ENCODE measurements around the gene SORBS1. TPM values are rescaled to one million over a fixed set of nuclear protein-coding genes. Genes with fewer than 3 reads are reported as not detected.

SORBS1 gene
- total RNA-seq, 1 experiment from 2014 or later, result 39.9 TPM

GRCh38 chr10:95480901-95481491, 80.2 kb downstream of the SORBS1 start (continued):
- TF ChIP-seq ZNF425 (CRISPR knock-in tag; conservative IDR thresholded peaks at IDR 0.05) (no peak), PRRX2 (CRISPR knock-in tag; IDR thresholded peaks at IDR 0.05) (no peak), ZBTB43 (CRISPR knock-in tag; IDR thresholded peaks at IDR 0.05) (no peak), FOXP4 (CRISPR knock-in tag; IDR thresholded peaks at IDR 0.05) (no peak), NFATC4 (CRISPR knock-in tag; IDR thresholded peaks at IDR 0.05) (no peak)

- Mint-ChIP-seq H3K27ac (peak overlapping the region; percentile 81), H3K4me3 (no peak overlapping the region), H3K36me3 (peaks cover 9% of the 10 kb centered on the region; the same call in 1 of the 2 replicates), H3K27me3 (ENCODE audit: low read depth) (no peaks in the 10 kb centered on the region), H3K4me1 (peaks cover 56% of the 10 kb centered on the region), H3K9me3 (0 out of 2 replicates have a peak, but pooled peaks cover 5% of the 10 kb centered on the region)
- ChIA-PET POLR2A (interaction anchor here (0.5 to 0.6 kb wide), 2 partner anchors 90 to 1345 kb away, joined by 3 to 9 read pairs; no protein-coding TSS in a partner anchor), CTCF (interaction anchor here (1.2 to 2.9 kb wide), 6 partner anchors 9 to 121 kb away, joined by 4 to 7 read pairs (median 6); no protein-coding TSS in a partner anchor)
- ATAC-seq, result peak; percentile 26; the same call in 1 of the 2 replicates
- DNase-seq (ENCODE audit: low spot score), result no peak
- TF ChIP-seq AR (CRISPR knock-in tag; IDR thresholded peaks at IDR 0.05) (no peak), TP53 (CRISPR knock-in tag; IDR thresholded peaks at IDR 0.05) (no peak), TCF7 (CRISPR knock-in tag; IDR thresholded peaks at IDR 0.05; ENCODE audit: low read depth) (no peak), ZBTB21 (CRISPR knock-in tag; IDR thresholded peaks at IDR 0.05; ENCODE audit: borderline replicate concordance) (no peak), PREB (CRISPR knock-in tag; IDR thresholded peaks at IDR 0.05; ENCODE audit: borderline replicate concordance) (no peak), ZBTB43 (CRISPR knock-in tag; IDR thresholded peaks at IDR 0.05) (no peak), RELA (CRISPR knock-in tag; IDR thresholded peaks at IDR 0.05; ENCODE audit: borderline replicate concordance) (no peak), USF1 (CRISPR knock-in tag; IDR thresholded peaks at IDR 0.05) (no peak), HMGXB4 (CRISPR knock-in tag; IDR thresholded peaks at IDR 0.05) (no peak), ESRRA (CRISPR knock-in tag; IDR thresholded peaks at IDR 0.05; ENCODE audit: borderline replicate concordance) (no peak), NR1H2 (CRISPR knock-in tag; IDR thresholded peaks at IDR 0.05) (no peak), RORB (CRISPR knock-in tag; IDR thresholded peaks at IDR 0.05) (no peak), ELF4 (CRISPR knock-in tag; IDR thresholded peaks at IDR 0.05; ENCODE audit: low read depth) (no peak), ZNF416 (CRISPR knock-in tag; IDR thresholded peaks at IDR 0.05) (no peak), ZNF263 (CRISPR knock-in tag; IDR thresholded peaks at IDR 0.05; ENCODE audit: low read depth) (no peak), ZNF219 (CRISPR knock-in tag; IDR thresholded peaks at IDR 0.05; ENCODE audit: borderline replicate concordance) (no peak)
Measured at GRCh38 chr10:95480102-95480900, 80.9 kb downstream of the SORBS1 start.

Measured in WTC11 (cell line).